Astrocyte (in vitro differentiated cells and primary cell): ENCODE results near the gene CRP. TPM values are rescaled to one million over a fixed set of nuclear protein-coding genes. Genes with fewer than 3 reads are reported as not detected.

Experiments
- DNase-seq: peaks from one replicate; pipeline ENCODE4 v3.0.0-alpha.2; 2010; ENCODE audit warnings: low read depth
- FAIRE-seq: peaks from 2 replicates; lab custom pipeline; 2011; peaks lifted over from hg19 to GRCh38; lab: Jason Lieb, UNC
- H2AFZ ChIP-seq: 2 replicates; pipeline ENCODE4 v1.6.0; 2012; ENCODE audit warnings: low read depth, low read length, inconsistent platforms
- H3K27ac ChIP-seq: 2 replicates; pipeline ENCODE4 v1.5.1; 2011; ENCODE audit warnings: low read depth, low read length, inconsistent platforms
- H3K27me3 ChIP-seq: 2 replicates; pipeline ENCODE4 v1.6.0; 2011; ENCODE audit warnings: low read length, inconsistent platforms; ENCODE audit not compliant: insufficient read depth
- H3K36me3 ChIP-seq: 2 replicates; pipeline ENCODE4 v1.5.1; 2011; ENCODE audit warnings: low read length, inconsistent platforms; ENCODE audit not compliant: insufficient read depth
- H3K4me1 ChIP-seq: 2 replicates; pipeline ENCODE4 v1.5.1; 2011; ENCODE audit warnings: low read length, inconsistent platforms; ENCODE audit not compliant: insufficient read depth
- H3K4me2 ChIP-seq: 2 replicates; pipeline ENCODE4 v1.6.0; 2012; ENCODE audit warnings: low read length, inconsistent platforms
- H3K4me3 ChIP-seq: 2 replicates; pipeline ENCODE4 v1.5.1; 2011; ENCODE audit warnings: low read depth, mild to moderate bottlenecking, low read length, inconsistent platforms; ENCODE audit not compliant: insufficient read depth
- H3K79me2 ChIP-seq: 2 replicates; pipeline ENCODE4 v1.6.0; 2012; ENCODE audit warnings: mild to moderate bottlenecking, low read length, inconsistent platforms; ENCODE audit not compliant: insufficient read depth
- H3K9ac ChIP-seq: 2 replicates; pipeline ENCODE4 v1.6.0; 2012; ENCODE audit warnings: mild to moderate bottlenecking, low read length, inconsistent platforms
- H3K9me3 ChIP-seq: 2 replicates; pipeline ENCODE4 v1.5.1; 2012; ENCODE audit warnings: low read depth, mild to moderate bottlenecking, low read length, inconsistent platforms; ENCODE audit not compliant: insufficient read depth
- H4K20me1 ChIP-seq: 2 replicates; pipeline ENCODE4 v1.6.0; 2012; ENCODE audit warnings: low read length, inconsistent platforms; ENCODE audit not compliant: insufficient read depth
- H3K27ac Mint-ChIP-seq: one replicate; pipeline ENCODE4 v1.8.0; 2021; ENCODE audit warnings: mild to moderate bottlenecking, mixed read lengths; ENCODE audit not compliant: unreplicated experiment
- H3K27me3 Mint-ChIP-seq: one replicate; pipeline ENCODE4 v1.8.0; 2021; ENCODE audit warnings: low read depth, mixed read lengths; ENCODE audit not compliant: unreplicated experiment
- H3K36me3 Mint-ChIP-seq: one replicate; pipeline ENCODE4 v1.8.0; 2021; ENCODE audit warnings: low read depth, mixed read lengths; ENCODE audit not compliant: unreplicated experiment
- H3K4me1 Mint-ChIP-seq: one replicate; pipeline ENCODE4 v1.8.0; 2021; ENCODE audit warnings: low read depth, mixed read lengths; ENCODE audit not compliant: unreplicated experiment
- H3K4me3 Mint-ChIP-seq: one replicate; pipeline ENCODE4 v1.8.0; 2021; ENCODE audit warnings: mild to moderate bottlenecking, moderate library complexity, mixed read lengths; ENCODE audit not compliant: unreplicated experiment
- H3K9me3 Mint-ChIP-seq: one replicate; pipeline ENCODE4 v1.8.0; 2021; ENCODE audit warnings: mild to moderate bottlenecking, mixed read lengths; ENCODE audit not compliant: unreplicated experiment
- EZH2 ChIP-seq: IDR thresholded peaks from 2 replicates; pipeline ENCODE4 v1.6.1; 2012; ENCODE audit warnings: mild to moderate bottlenecking, low read length, inconsistent platforms; ENCODE audit not compliant: insufficient read depth
- total RNA-seq: library from RNA; stranded (reverse); gene quantifications from 2 replicates; pipeline ENCODE4 v1.2.1, GENCODE V29; 2021
- TF ChIP-seq, protein P1 (sequence below): IDR thresholded peaks from 2 replicates; pipeline ENCODE4 v1.5.1; 2011; ENCODE audit warnings: low read depth, mild to moderate bottlenecking, inconsistent platforms, low read length, moderate library complexity; ENCODE audit not compliant: insufficient read depth

The CRP gene
- total RNA-seq, 1 donor from 2014 or later = not detected

DNA sequence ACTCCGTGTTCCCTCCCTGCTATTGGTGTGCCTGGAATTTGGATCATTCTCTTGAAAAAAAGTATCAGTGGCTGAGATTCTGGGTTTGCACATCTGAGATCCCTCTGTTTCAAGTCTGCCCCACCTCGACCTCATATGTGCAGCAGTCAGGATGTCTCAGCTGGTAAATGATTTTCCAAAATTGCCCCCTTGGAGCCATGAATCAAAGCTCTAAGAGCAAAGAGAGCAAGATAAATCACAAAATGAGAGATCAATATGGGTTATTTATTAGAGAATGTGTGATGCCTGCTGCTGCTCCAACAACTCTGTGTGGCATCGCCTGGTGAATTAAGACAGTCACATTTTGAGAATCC is 8.5 kb downstream of the CRP start:
- Histone ChIP-seq H3K27ac (no peak overlapping the region), H3K4me1 (no peaks in the 10 kb centered on the region), H3K4me3 (no peak overlapping the region), H3K36me3 (no peaks in the 10 kb centered on the region), H3K4me2 (no peak overlapping the region), H2AFZ (no peak overlapping the region), H4K20me1 (no peaks in the 10 kb centered on the region), H3K9me3 (no peaks in the 10 kb centered on the region), H3K27me3 (no peaks in the 10 kb centered on the region), H3K79me2 (no peaks in the 10 kb centered on the region), H3K9ac (no peak overlapping the region)
- no peak for DNase-seq
- no peak for FAIRE-seq
- Mint-ChIP-seq H3K4me1 (no peaks in the 10 kb centered on the region), H3K27ac (no peak overlapping the region), H3K4me3 (no peak overlapping the region), H3K36me3 (no peaks in the 10 kb centered on the region), H3K27me3 (no peaks in the 10 kb centered on the region), H3K9me3 (no peaks in the 10 kb centered on the region)
- TF ChIP-seq EZH2 = no peak
- TF ChIP-seq, protein P1, sequence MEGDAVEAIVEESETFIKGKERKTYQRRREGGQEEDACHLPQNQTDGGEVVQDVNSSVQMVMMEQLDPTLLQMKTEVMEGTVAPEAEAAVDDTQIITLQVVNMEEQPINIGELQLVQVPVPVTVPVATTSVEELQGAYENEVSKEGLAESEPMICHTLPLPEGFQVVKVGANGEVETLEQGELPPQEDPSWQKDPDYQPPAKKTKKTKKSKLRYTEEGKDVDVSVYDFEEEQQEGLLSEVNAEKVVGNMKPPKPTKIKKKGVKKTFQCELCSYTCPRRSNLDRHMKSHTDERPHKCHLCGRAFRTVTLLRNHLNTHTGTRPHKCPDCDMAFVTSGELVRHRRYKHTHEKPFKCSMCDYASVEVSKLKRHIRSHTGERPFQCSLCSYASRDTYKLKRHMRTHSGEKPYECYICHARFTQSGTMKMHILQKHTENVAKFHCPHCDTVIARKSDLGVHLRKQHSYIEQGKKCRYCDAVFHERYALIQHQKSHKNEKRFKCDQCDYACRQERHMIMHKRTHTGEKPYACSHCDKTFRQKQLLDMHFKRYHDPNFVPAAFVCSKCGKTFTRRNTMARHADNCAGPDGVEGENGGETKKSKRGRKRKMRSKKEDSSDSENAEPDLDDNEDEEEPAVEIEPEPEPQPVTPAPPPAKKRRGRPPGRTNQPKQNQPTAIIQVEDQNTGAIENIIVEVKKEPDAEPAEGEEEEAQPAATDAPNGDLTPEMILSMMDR = no peak

DNA sequence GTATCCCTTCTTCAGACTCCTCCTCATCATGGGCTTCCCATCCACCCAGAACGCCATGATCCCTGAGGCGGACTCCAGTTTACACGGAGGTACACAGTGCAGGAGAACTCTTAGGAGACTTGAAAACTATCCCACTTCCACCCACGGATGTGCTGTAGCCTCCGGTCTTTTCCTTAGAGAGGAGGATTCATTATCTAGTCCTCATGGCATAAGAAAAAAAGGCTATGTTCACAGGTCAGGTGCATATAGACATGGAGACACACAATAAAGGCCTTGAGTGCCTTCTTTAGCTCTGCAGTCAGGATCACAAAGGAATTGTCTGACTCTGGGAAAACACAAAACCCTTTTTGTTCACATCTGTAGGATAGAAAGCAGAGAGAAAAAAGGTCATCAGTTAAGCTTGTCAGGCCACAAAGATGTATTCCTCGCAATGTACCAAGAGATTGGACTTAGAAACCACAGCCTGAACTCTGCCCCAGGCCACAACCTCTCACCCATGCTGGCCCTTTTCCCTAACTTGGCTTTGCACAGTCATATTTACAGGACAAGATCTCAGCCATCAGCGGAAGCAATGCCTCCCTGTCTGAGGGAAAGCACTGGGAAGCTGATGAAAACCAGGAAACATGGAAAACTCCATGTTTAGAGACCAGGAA is 9.0 kb downstream of the CRP start:
- H3K27ac Mint-ChIP-seq = no peak overlapping the region
- no peak for FAIRE-seq
- Histone ChIP-seq H3K9ac (no peak overlapping the region), H3K79me2 (no peaks in the 10 kb centered on the region), H2AFZ (no peak overlapping the region), H3K27ac (no peak overlapping the region), H3K9me3 (no peaks in the 10 kb centered on the region), H3K4me1 (no peaks in the 10 kb centered on the region), H4K20me1 (no peaks in the 10 kb centered on the region), H3K4me3 (no peak overlapping the region), H3K4me2 (no peak overlapping the region), H3K36me3 (no peaks in the 10 kb centered on the region), H3K27me3 (no peaks in the 10 kb centered on the region)
- no peak overlapping the region for H3K4me3 Mint-ChIP-seq
- H3K27me3 Mint-ChIP-seq = no peaks in the 10 kb centered on the region
- H3K36me3 Mint-ChIP-seq = no peaks in the 10 kb centered on the region
- no peak for DNase-seq
- no peaks in the 10 kb centered on the region for H3K4me1 Mint-ChIP-seq
- TF ChIP-seq EZH2 = no peak
- TF ChIP-seq, protein P1 = no peak
- H3K9me3 Mint-ChIP-seq = no peaks in the 10 kb centered on the region

DNA sequence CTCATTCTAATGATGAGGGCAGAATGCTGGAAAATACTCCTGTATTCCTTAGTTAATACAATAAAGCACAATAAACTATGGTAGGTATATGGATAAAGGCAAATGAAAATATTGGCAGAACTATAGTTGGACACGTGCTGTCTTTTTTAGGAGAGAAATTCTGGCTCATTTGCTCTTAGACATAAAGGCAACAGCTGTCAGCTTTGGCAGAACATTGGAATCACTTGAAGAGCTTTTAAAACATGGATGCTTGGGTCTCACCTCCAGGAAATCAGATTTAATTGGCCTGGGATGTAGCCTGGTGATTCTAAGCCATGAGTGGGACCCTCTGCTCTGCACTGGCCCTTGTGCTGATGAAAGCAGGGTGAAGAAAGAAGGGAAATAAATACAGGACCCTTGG is 9.9 kb downstream of the CRP start:
- no peaks in the 10 kb centered on the region for H4K20me1 ChIP-seq
- H3K79me2 ChIP-seq = no peaks in the 10 kb centered on the region
- H3K9ac ChIP-seq = no peak overlapping the region
- FAIRE-seq = no peak
- H3K4me1 Mint-ChIP-seq = no peaks in the 10 kb centered on the region
- no peaks in the 10 kb centered on the region for H3K9me3 Mint-ChIP-seq
- H3K4me2 ChIP-seq = no peak overlapping the region
- no peak for DNase-seq
- H3K36me3 Mint-ChIP-seq = no peaks in the 10 kb centered on the region
- no peak overlapping the region for H3K27ac ChIP-seq
- no peaks in the 10 kb centered on the region for H3K36me3 ChIP-seq
- H3K4me3 ChIP-seq = no peak overlapping the region
- no peaks in the 10 kb centered on the region for H3K27me3 Mint-ChIP-seq
- no peak overlapping the region for H2AFZ ChIP-seq
- no peak overlapping the region for H3K27ac Mint-ChIP-seq
- H3K9me3 ChIP-seq = no peaks in the 10 kb centered on the region
- H3K27me3 ChIP-seq = no peaks in the 10 kb centered on the region
- H3K4me1 ChIP-seq = no peaks in the 10 kb centered on the region
- no peak overlapping the region for H3K4me3 Mint-ChIP-seq
- TF ChIP-seq, protein P1 = no peak
- no peak for TF ChIP-seq EZH2
